Psoas muscle (tissue), 8 donors: ENCODE data around the gene CTDP1. TPM values are rescaled to one million over a fixed set of nuclear protein-coding genes. Genes with fewer than 3 reads are reported as not detected.

Source experiments
- ATAC-seq, 4 donors: fragments of 200-7000 bp; cut with Tn5 transposase; one replicate each; pipeline ENCODE4 v1.9.1; 2020; ENCODE audit warnings: moderate library complexity in 3 of 4, mild to moderate bottlenecking in 2 of 4
- DNase-seq, 2 donors: peaks; one replicate each; pipeline ENCODE4 v3.0.0-alpha.2; 2020
- H3K27ac ChIP-seq: fragments of 200-600 bp; one replicate; pipeline ENCODE4 v1.8.0; 2022
- H3K27me3 ChIP-seq, 3 donors: fragments of 200-600 bp in 1 of 3; one replicate each; pipeline versions ENCODE4 v1.6.1 to v1.8.0; 2013 to 2022; ENCODE audit warnings: low read length in 2 of 3, mild to moderate bottlenecking in 2 of 3, moderate library complexity in 1 of 3; ENCODE audit not compliant: insufficient read depth in 3 of 3
- H3K36me3 ChIP-seq, 2 donors: fragments of 200-600 bp in 1 of 2; one replicate each; pipeline versions ENCODE4 v1.6.1 to v1.8.0; 2013 to 2022; ENCODE audit warnings: low read depth in 1 of 2, mild to moderate bottlenecking in 1 of 2, moderate library complexity in 1 of 2; ENCODE audit not compliant: insufficient read depth in 1 of 2
- H3K4me1 ChIP-seq: fragments of 200-600 bp; one replicate; pipeline ENCODE4 v1.8.0; 2022
- H3K4me3 ChIP-seq: fragments of 200-600 bp; one replicate; pipeline ENCODE4 v1.8.0; 2022; ENCODE audit warnings: mild to moderate bottlenecking
- H3K9me3 ChIP-seq: fragments of 200-600 bp; one replicate; pipeline ENCODE4 v1.8.0; 2022
- WGBS, 3 donors: extraction: QIAGEN DNeasy Blood & Tissue Kit; methylation state at CpG; one replicate each; pipeline versions ENCODE4 v1.1.6 to v1.1.7; 2013; 5-methylcytosine and 5-hydroxymethylcytosine counted together
- intact Hi-C, 2 donors: fragments of 100-400 bp; cut with DNase I; formaldehyde crosslinking; loops; one replicate each; pipeline versions ENCODE4 v1.11.0 to v1.14.2; 2022
- polyA plus RNA-seq, 3 donors: library from polyadenylated mRNA; stranded (reverse); fragments of 200-250 nt; gene quantifications; one replicate each; pipeline ENCODE4 v1.2.3, GENCODE V29; 2013
- total RNA-seq, 4 donors: library from RNA; stranded (reverse); fragmentation: NEBNext Ultra II Directional in 2 of 4; extraction: Animal tissue kit (Norgen Biotek cat#: 25700) in 2 of 4; gene quantifications; one replicate each; pipeline versions ENCODE4 v1.2.1 to v1.2.4, GENCODE V29; 2021 to 2023
- TF ChIP-seq, protein P1 (sequence below): fragments of 200-600 bp; IDR thresholded peaks from one replicate; pipeline ENCODE4 v1.8.0; 2022; ENCODE audit warnings: antibody characterized with exemption
- donor health status: healthy with polysubstance abuse.
- donor health status: DM: no; HTN: no; CAD: no; lungs with moderate emphysema.
- donor health status: Bipolar disorder and iron deficiency.
- donor health status: healthy.
- donor health status: DM: yes; HTN: yes; CAD: no.
- donor health status: DM: no; HTN: no; CAD: no.
- donor health status: DM: no; HTN: no; CAD: no.
- donor health status: DM: yes; HTN: yes; CAD: no.

CTDP1 gene
- total and polyA plus RNA-seq, 7 donors = 7.6 to 21.6 (median 12.4) TPM

DNA sequence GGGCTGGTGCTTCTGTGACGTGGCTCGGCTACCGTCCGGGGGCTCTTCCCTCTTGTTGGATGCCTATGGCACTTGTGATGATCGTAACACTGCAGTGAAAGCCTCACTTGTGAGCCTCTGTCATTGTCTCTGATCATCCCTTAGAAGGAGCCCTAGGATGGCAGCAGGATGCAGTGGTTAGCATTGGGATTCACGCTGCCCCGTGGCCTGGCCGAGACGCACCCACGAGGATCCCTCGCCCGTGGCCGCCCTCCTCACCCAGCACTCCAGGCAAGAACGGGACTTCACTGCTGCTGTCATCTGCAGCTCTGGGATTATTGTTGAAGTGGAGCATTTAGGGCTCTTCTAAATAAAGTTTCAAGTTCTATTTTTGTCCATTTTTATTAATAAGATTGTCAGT is 46.8 kb upstream of the CTDP1 start:
- H3K4me3 ChIP-seq = no peak overlapping the region
- TF ChIP-seq, protein P1, sequence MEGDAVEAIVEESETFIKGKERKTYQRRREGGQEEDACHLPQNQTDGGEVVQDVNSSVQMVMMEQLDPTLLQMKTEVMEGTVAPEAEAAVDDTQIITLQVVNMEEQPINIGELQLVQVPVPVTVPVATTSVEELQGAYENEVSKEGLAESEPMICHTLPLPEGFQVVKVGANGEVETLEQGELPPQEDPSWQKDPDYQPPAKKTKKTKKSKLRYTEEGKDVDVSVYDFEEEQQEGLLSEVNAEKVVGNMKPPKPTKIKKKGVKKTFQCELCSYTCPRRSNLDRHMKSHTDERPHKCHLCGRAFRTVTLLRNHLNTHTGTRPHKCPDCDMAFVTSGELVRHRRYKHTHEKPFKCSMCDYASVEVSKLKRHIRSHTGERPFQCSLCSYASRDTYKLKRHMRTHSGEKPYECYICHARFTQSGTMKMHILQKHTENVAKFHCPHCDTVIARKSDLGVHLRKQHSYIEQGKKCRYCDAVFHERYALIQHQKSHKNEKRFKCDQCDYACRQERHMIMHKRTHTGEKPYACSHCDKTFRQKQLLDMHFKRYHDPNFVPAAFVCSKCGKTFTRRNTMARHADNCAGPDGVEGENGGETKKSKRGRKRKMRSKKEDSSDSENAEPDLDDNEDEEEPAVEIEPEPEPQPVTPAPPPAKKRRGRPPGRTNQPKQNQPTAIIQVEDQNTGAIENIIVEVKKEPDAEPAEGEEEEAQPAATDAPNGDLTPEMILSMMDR = no peak
- H3K27ac ChIP-seq = no peak overlapping the region
- ATAC-seq (no peak), DNase-seq (no peak)
- H3K36me3 ChIP-seq = no peaks in the 10 kb centered on the region
- peaks cover 0 to 23% (median 2%) of the 10 kb centered on the region in 3 donors for H3K27me3 ChIP-seq
- no peaks in the 10 kb centered on the region for H3K4me1 ChIP-seq
- intact Hi-C loops = no loop called here
- H3K9me3 ChIP-seq = no peaks in the 10 kb centered on the region
- 91 to 95% (median 92%) methylated on average over 14 of the region's 14 CpGs for WGBS, 3 donors

DNA sequence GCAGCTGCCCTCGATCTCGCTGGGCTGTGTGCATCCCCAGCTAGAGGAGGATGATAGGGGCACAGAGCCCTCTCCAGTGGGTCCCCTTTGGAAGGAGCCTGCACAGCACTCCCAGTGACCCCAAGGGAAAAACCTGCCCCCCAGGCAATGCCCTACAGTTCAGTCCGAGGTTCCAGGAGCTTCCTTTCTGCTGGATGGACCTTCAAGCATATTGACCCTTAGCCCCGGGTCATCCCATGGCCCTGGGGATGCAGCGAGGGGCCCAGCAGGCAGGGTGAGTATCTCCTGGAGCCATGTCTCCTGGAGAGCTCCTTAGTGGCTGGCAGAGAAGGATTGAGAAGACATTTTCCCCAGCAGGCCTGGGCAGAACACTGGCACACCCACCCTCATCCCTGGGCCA is 45.4 kb upstream of the CTDP1 start:
- no peaks in the 10 kb centered on the region for H3K4me1 ChIP-seq
- 86 to 95% (median 91%) methylated on average over 5 of the region's 5 CpGs for WGBS, 3 donors

DNA sequence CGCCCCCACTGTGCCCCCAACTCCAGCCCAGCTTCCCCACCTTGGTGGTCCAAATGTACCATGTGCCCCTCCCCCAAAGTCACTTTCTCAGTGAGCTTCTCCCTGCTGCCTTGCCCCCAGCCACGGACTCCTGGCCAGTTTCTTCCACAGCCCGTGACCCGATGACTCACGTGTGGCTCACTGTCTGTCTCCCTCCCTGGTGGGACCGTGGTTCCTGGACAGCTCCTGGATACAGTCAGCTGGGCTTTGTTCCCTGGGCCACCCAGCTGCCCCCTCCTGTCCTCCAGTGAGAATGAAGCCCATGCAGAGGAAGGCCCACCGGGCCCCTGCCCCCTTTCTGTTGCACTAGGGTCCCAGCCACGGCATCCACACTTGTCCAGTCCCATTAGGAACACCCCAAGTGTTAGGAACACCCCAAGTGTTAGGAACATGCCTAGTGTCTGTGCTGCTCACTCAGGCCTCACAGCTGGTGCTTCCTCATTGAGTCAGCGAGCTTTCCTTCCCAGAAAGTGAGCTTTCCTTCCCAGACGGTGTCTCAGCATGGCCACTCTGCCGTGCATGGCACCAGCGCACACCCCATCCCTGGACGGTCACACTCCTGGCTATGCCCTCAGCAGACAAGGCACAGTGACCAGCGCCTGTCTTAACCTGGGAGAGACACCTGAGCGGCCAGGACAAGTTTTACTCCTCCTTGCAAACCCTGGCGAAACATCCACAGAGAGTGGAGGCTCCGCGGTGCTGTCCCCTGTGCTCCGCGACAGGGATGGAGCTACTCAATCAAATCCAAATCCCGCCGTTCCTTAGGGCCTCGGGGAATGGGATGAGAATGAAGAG is 44.8 kb upstream of the CTDP1 start:
- Histone ChIP-seq H3K9me3 (no peaks in the 10 kb centered on the region), H3K4me3 (no peak overlapping the region), H3K27me3 (peaks cover 0 to 36% (median 6%) of the 10 kb centered on the region in 3 donors), H3K4me1 (no peaks in the 10 kb centered on the region), H3K27ac (no peak overlapping the region), H3K36me3 (no peaks in the 10 kb centered on the region)
- ATAC-seq = no peak
- TF ChIP-seq, protein P1 = no peak
- no peak for DNase-seq
- 83 to 84% (median 83%) methylated on average over 23 of the region's 23 CpGs for WGBS, 3 donors
- intact Hi-C loops = no loop called here

More for the DNA sequence above, 45.4 kb upstream of the CTDP1 start:
- Histone ChIP-seq H3K9me3 (no peaks in the 10 kb centered on the region), H3K36me3 (no peaks in the 10 kb centered on the region), H3K4me3 (no peak overlapping the region), H3K27me3 (peaks cover 0 to 30% (median 6%) of the 10 kb centered on the region in 3 donors), H3K27ac (no peak overlapping the region)
- ATAC-seq = no peak
- no peak for DNase-seq
- intact Hi-C loops = no loop called here
- TF ChIP-seq, protein P1 = no peak

DNA sequence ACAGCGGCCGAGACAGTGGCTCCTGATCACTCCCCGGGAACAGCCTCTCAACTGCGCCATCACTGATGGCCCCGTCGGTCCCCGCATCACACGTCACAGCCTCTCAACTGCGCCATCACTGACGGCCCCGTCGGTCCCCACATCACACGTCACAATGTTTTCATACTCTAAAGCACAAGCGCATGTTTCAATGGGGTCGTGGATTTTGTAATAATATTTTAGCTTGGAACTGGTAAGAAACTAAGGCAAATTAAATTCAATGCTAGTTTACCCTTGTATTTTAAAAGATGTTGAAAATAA is 44.2 kb upstream of the CTDP1 start:
- H3K36me3 ChIP-seq = no peaks in the 10 kb centered on the region
- no peak overlapping the region for H3K4me3 ChIP-seq
- DNase-seq = no peak
- no peak for ATAC-seq
- H3K27me3 ChIP-seq = peaks cover 0 to 36% (median 6%) of the 10 kb centered on the region in 3 donors
- no peaks in the 10 kb centered on the region for H3K9me3 ChIP-seq
- no peak overlapping the region for H3K27ac ChIP-seq
- 85 to 90% (median 88%) methylated on average over 15 of the region's 15 CpGs for WGBS, 3 donors
- TF ChIP-seq, protein P1 = no peak
- intact Hi-C loops = no loop called here
- H3K4me1 ChIP-seq = no peaks in the 10 kb centered on the region
